AG04450 (cell line): ENCODE data around the gene ANP32B. TPM values are rescaled to one million over a fixed set of nuclear protein-coding genes. Genes with fewer than 3 reads are reported as not detected.

Experiments used
- CTCF ChIA-PET: fragments of 300-600, 350-600 bp; formaldehyde crosslinking; extraction: SDS; loops from one replicate; lab custom pipeline; 2022; ENCODE audit warnings: antibody characterized with exemption, inconsistent platforms; lab: Charles Lee
- POLR2A ChIA-PET: fragments of 350-600 bp; formaldehyde crosslinking; extraction: SDS; loops from one replicate; lab custom pipeline; 2021; ENCODE audit warnings: antibody characterized with exemption, inconsistent platforms; lab: Yijun Ruan, JAX
- DNase-seq: peaks from one replicate; pipeline ENCODE4 v3.0.0-alpha.2; 2011; ENCODE audit warnings: low read depth, low spot score
- H3K27ac ChIP-seq: one replicate; pipeline ENCODE4 v1.5.1; 2012; ENCODE audit warnings: low read depth, low read length, control low read depth
- H3K27me3 ChIP-seq: one replicate; pipeline ENCODE4 v1.6.0; 2012; ENCODE audit warnings: low read length; ENCODE audit not compliant: control insufficient read depth, insufficient read depth
- H3K4me3 ChIP-seq: 2 replicates; pipeline ENCODE4 v1.5.1; 2011; ENCODE audit warnings: mild to moderate bottlenecking, low read depth, low read length, control low read depth
- H3K9me3 ChIP-seq: 2 replicates; pipeline ENCODE4 v1.5.1; 2012; ENCODE audit warnings: low read length; ENCODE audit not compliant: control insufficient read depth, insufficient read depth
- polyA plus RNA-seq: library from polyadenylated mRNA; depleted of rRNA; stranded (reverse); fragments of >200 nt; gene quantifications from 2 replicates; pipeline ENCODE4 v1.2.3, GENCODE V29; 2011
- TF ChIP-seq, protein P1 (sequence below): IDR thresholded peaks from 2 replicates; pipeline ENCODE4 v1.5.1; 2011; ENCODE audit warnings: low read depth, low read length, control low read depth, inconsistent platforms

ANP32B gene
- polyA plus RNA-seq, 1 experiment, result 59.0 TPM

- TF ChIP-seq, protein P1, sequence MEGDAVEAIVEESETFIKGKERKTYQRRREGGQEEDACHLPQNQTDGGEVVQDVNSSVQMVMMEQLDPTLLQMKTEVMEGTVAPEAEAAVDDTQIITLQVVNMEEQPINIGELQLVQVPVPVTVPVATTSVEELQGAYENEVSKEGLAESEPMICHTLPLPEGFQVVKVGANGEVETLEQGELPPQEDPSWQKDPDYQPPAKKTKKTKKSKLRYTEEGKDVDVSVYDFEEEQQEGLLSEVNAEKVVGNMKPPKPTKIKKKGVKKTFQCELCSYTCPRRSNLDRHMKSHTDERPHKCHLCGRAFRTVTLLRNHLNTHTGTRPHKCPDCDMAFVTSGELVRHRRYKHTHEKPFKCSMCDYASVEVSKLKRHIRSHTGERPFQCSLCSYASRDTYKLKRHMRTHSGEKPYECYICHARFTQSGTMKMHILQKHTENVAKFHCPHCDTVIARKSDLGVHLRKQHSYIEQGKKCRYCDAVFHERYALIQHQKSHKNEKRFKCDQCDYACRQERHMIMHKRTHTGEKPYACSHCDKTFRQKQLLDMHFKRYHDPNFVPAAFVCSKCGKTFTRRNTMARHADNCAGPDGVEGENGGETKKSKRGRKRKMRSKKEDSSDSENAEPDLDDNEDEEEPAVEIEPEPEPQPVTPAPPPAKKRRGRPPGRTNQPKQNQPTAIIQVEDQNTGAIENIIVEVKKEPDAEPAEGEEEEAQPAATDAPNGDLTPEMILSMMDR, result no peak
- CTCF ChIA-PET, result interaction anchor here (0.7 to 3.3 kb wide), 2 partner anchors 41 to 115 kb away, joined by 3 to 17 read pairs; partner anchors contain the start of gene TRMO
- POLR2A ChIA-PET, result interaction anchor here (0.6 kb wide), 1 partner anchor 38 kb away, joined by 9 read pairs; no protein-coding TSS in a partner anchor
Measured at GRCh38 chr9:98038958-98039357, 55.8 kb downstream of the ANP32B start.

GRCh38 chr9:98039607-98040017 lies 56.5 kb downstream of the ANP32B start:
- no peaks in the 10 kb centered on the region for H3K27me3 ChIP-seq
- no peak for DNase-seq
- no peak overlapping the region for H3K4me3 ChIP-seq
- no peaks in the 10 kb centered on the region for H3K9me3 ChIP-seq
- TF ChIP-seq, protein P1, result no peak
- ChIA-PET POLR2A (interaction anchor here (0.6 kb wide), 1 partner anchor 39 kb away, joined by 9 read pairs; no protein-coding TSS in a partner anchor), CTCF (interaction anchor here (3.3 kb wide), 1 partner anchor 116 kb away, joined by 17 read pairs; the partner anchor contains the start of gene TRMO)
- no peak overlapping the region for H3K27ac ChIP-seq

More at GRCh38 chr9:98038958-98039357, 55.8 kb downstream of the ANP32B start:
- no peak overlapping the region for H3K27ac ChIP-seq
- H3K27me3 ChIP-seq, result no peaks in the 10 kb centered on the region
- DNase-seq, result no peak
- no peaks in the 10 kb centered on the region for H3K9me3 ChIP-seq
- no peak overlapping the region for H3K4me3 ChIP-seq

GRCh38 chr9:98040212-98040611 lies 57.1 kb downstream of the ANP32B start:
- POLR2A ChIA-PET, result no interaction called here
- Histone ChIP-seq H3K27me3 (no peaks in the 10 kb centered on the region), H3K4me3 (no peak overlapping the region), H3K9me3 (no peaks in the 10 kb centered on the region), H3K27ac (no peak overlapping the region)
- TF ChIP-seq, protein P1, result no peak
- no peak for DNase-seq
- CTCF ChIA-PET, result interaction anchor here (3.3 kb wide), 1 partner anchor 117 kb away, joined by 17 read pairs; the partner anchor contains the start of gene TRMO

- Histone ChIP-seq H3K9me3 (no peaks in the 10 kb centered on the region), H3K27me3 (no peaks in the 10 kb centered on the region), H3K4me3 (no peak overlapping the region), H3K27ac (no peak overlapping the region)
- ChIA-PET POLR2A (interaction anchor here (0.7 kb wide), 1 partner anchor 609 kb away, joined by 3 read pairs; no protein-coding TSS in a partner anchor), CTCF (interaction anchor here (0.6 to 5.1 kb wide), 2 partner anchors 10 to 172 kb away, joined by 4 to 24 read pairs; no protein-coding TSS in a partner anchor)
- TF ChIP-seq, protein P1, result no peak
- no peak for DNase-seq
Measured at GRCh38 chr9:98043915-98044314, 60.8 kb downstream of the ANP32B start.
